Testis (tissue), 2 donors: ENCODE measurements around the gene DDAH1.

Experiments
- CTCF ChIP-seq, 3 experiments: fragments of 450-650 bp in 2 of 3; fragments of 200-600 bp in 1 of 3; sonication (generic) in 1 of 3; IDR thresholded peaks; one replicate each; pipeline ENCODE4 v1.5.1; 2016 to 2019; ENCODE audit warnings: antibody characterized with exemption in 3 of 3, mild to moderate bottlenecking in 2 of 3, moderate library complexity in 1 of 3
- POLR2A ChIP-seq: fragments of 450-650 bp; IDR thresholded peaks from one replicate; pipeline ENCODE4 v1.6.1; 2017; ENCODE audit warnings: antibody characterized with exemption, mild to moderate bottlenecking, moderate library complexity

GRCh38 chr1:85326336-85326735, 138.6 kb downstream of the DDAH1 start:
- no peak for TF ChIP-seq CTCF (IDR thresholded peaks at IDR 0.05)
- TF ChIP-seq POLR2A, result no peak
